ENCODE results near the gene HELZ2.

Gene HELZ2

DNA sequence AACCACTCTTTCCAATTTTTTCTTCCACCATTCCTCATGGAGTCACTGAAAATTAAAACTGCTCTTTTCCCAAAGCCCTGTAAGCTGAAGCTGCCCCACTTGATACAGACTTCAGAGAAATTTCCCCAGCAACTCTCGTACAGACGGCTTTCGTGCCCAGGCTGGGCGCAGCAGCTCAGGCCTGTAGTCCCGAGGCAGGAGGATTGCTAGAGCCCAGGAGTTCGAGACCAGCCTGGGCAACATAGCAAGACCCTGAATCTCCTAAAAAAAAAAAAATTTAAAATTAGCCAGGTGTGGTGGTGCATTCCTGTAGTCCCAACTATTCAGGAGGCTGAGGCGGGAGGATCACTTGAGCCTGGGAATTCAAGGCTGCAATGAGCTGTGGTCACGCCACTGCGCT lies 46.9 kb downstream of the HELZ2 start:
- H3K9me3 Mint-ChIP-seq: no peaks in the 10 kb centered on the region
- H3K27me3 Mint-ChIP-seq (ENCODE audit: low read depth): no peaks in the 10 kb centered on the region
- H3K4me1 Mint-ChIP-seq (ENCODE audit: low read depth): peaks cover 8% of the 10 kb centered on the region
- no peak overlapping the region for H3K4me3 Mint-ChIP-seq
- peaks cover 14% of the 10 kb centered on the region for H3K36me3 Mint-ChIP-seq (ENCODE audit: low read depth)
- H3K27ac Mint-ChIP-seq: no peak overlapping the region

DNA sequence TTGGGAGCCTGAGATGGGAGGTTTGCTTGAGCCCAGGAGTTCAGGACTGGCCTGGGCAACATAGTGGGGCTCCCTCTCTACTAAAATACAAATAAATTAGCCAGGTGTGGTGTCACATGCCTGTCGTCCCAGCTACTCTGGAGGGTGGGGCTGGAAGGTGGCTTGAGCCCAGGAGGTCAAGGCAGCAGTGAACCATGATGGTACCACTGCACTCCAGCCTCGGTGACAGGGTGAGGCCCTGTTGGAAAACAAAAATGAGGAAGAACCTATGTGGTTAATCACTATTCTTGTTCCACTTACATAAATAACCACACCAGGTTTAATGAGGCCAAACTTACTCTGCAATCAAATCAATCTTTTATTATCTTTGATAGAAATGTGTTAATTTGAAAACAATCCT lies 48.1 kb downstream of the HELZ2 start:
- no peak overlapping the region for H3K4me3 Mint-ChIP-seq

DNA sequence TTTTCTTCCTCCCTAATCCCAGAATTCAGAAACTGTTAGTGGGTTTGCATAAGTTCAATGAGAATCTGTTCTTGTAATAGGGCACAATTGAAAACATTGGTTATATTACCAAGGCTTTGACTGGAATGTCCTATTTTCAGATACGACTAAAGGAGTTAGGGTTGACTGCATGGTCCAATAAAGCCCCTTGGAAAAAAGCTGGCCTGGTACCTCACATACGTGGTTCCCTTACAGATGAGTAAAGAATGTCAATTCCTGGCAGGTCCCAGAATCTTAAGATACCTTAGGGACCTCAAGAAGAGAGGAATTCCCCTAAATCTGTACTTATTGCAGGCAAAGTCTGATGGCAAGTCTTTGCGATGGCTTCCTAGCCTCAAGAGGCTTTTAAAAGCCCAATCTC lies 48.9 kb downstream of the HELZ2 start:
- Mint-ChIP-seq H3K27ac (no peak overlapping the region), H3K4me3 (no peak overlapping the region), H3K36me3 (ENCODE audit: low read depth) (peaks cover 14% of the 10 kb centered on the region), H3K4me1 (ENCODE audit: low read depth) (peaks cover 11% of the 10 kb centered on the region), H3K9me3 (no peaks in the 10 kb centered on the region), H3K27me3 (ENCODE audit: low read depth) (no peaks in the 10 kb centered on the region)

More for the DNA sequence above, 48.1 kb downstream of the HELZ2 start:
- Mint-ChIP-seq H3K9me3 (no peaks in the 10 kb centered on the region), H3K27ac (no peak overlapping the region), H3K36me3 (ENCODE audit: low read depth) (peaks cover 14% of the 10 kb centered on the region), H3K4me1 (ENCODE audit: low read depth) (peaks cover 11% of the 10 kb centered on the region), H3K27me3 (ENCODE audit: low read depth) (no peaks in the 10 kb centered on the region)

All from T-helper 1 cell treated with Interleukin-12 subunit alpha and Interleukin-12 subunit beta and Interleukin-4 antibody, amounts not matched to agents 30 μg/mL and 1 μg/mL, for 36 hours (primary cell).